HL-60 (cell line): Measurements from ENCODE around the gene CACNA1H.
"Not testable (repeated sequence)": the region's sequence is repeated elsewhere in the genome, so short reads cannot be mapped to it uniquely, and the experiment has no call there.

Source experiments
- DNase-seq, 2 experiments: peaks; one replicate each; pipeline ENCODE4 v3.0.0-alpha.2; 2010 to 2020; ENCODE audit warnings: low read depth in 1 of 2, low spot score in 1 of 2
- H3K27ac ChIP-seq: fragments of 250-450 bp; sonication (Bioruptor Pico); replicated peaks from 2 replicates; pipeline ENCODE4 v1.5.1; 2020; ENCODE audit warnings: mild to moderate bottlenecking, moderate library complexity
- H3K27me3 ChIP-seq: fragments of 250-450 bp; sonication (Bioruptor Pico); 2 replicates; pipeline ENCODE4 v1.5.1; 2021; ENCODE audit warnings: mild to moderate bottlenecking, moderate library complexity; ENCODE audit not compliant: insufficient read depth, poor library complexity, severe bottlenecking
- H3K4me3 ChIP-seq: replicated peaks from 2 replicates; pipeline ENCODE4 v1.5.1; 2011; ENCODE audit warnings: mild to moderate bottlenecking, control low read depth, low read length; ENCODE audit not compliant: insufficient read depth
- CTCF ChIP-seq: IDR thresholded peaks from one replicate; pipeline ENCODE4 v1.5.1; 2011; ENCODE audit warnings: low read length, control low read depth, inconsistent platforms; ENCODE audit not compliant: insufficient read depth
- GABPA ChIP-seq: IDR thresholded peaks from 2 replicates; pipeline ENCODE4 v1.6.1; 2012; ENCODE audit warnings: low read depth
- POLR2AphosphoS5 ChIP-seq: IDR thresholded peaks from 2 replicates; pipeline ENCODE4 v1.6.1; 2012; ENCODE audit warnings: low read depth
- REST ChIP-seq: IDR thresholded peaks from 2 replicates; pipeline ENCODE4 v1.6.1; 2012; ENCODE audit warnings: low read depth; ENCODE audit not compliant: insufficient replicate concordance
- SPI1 ChIP-seq: IDR thresholded peaks from 2 replicates; pipeline ENCODE4 v1.6.1; 2012; ENCODE audit warnings: low read depth, mild to moderate bottlenecking, borderline replicate concordance

CACNA1H gene

GRCh38 chr16:1231301-1231700 is 78.4 kb downstream of the CACNA1H start:
- not testable (repeated sequence) for H3K27me3 ChIP-seq, H3K4me3 ChIP-seq, H3K27ac ChIP-seq, DNase-seq

- H3K27ac ChIP-seq, DNase-seq, H3K27me3 ChIP-seq: not testable (repeated sequence)
Observed at GRCh38 chr16:1232049-1232748, 79.3 kb downstream of the CACNA1H start.

GRCh38 chr16:1236659-1237058 is 83.8 kb downstream of the CACNA1H start:
- not testable (repeated sequence) for DNase-seq, H3K27me3 ChIP-seq

More at GRCh38 chr16:1232049-1232748, 79.3 kb downstream of the CACNA1H start:
- not testable (repeated sequence) for H3K4me3 ChIP-seq

GRCh38 chr16:1237990-1238389 is 85.1 kb downstream of the CACNA1H start:
- Histone ChIP-seq H3K27me3 (no peaks in the 10 kb centered on the region), H3K27ac (no peak overlapping the region), H3K4me3 (no peak overlapping the region)
- DNase-seq = no peak
- TF ChIP-seq GABPA = no peak
- TF ChIP-seq CTCF = no peak
- TF ChIP-seq POLR2AphosphoS5 = no peak
- no peak for TF ChIP-seq SPI1
- no peak for TF ChIP-seq REST

More at GRCh38 chr16:1236659-1237058, 83.8 kb downstream of the CACNA1H start:
- H3K4me3 ChIP-seq, H3K27ac ChIP-seq: not testable (repeated sequence)

GRCh38 chr16:1238909-1239308 is 86.0 kb downstream of the CACNA1H start:
- not testable (repeated sequence) for H3K27me3 ChIP-seq, H3K27ac ChIP-seq, H3K4me3 ChIP-seq, DNase-seq

GRCh38 chr16:1239575-1239974 is 86.7 kb downstream of the CACNA1H start:
- not testable (repeated sequence) for H3K4me3 ChIP-seq, DNase-seq, H3K27me3 ChIP-seq, H3K27ac ChIP-seq

- not testable (repeated sequence) for DNase-seq, H3K27ac ChIP-seq, H3K4me3 ChIP-seq, H3K27me3 ChIP-seq
Observed at GRCh38 chr16:1240436-1240835, 87.5 kb downstream of the CACNA1H start, which contains the start of gene TPSAB1. TPSAB1 (plus strand) TSS chr16:1240705; CDS start chr16:1240939, 234 bp downstream.

GRCh38 chr16:1241081-1241480 is 88.2 kb downstream of the CACNA1H start:
- not testable (repeated sequence) for H3K27ac ChIP-seq, H3K4me3 ChIP-seq, DNase-seq

GRCh38 chr16:1243363-1243762 is 90.5 kb downstream of the CACNA1H start:
- H3K27ac ChIP-seq, H3K4me3 ChIP-seq, H3K27me3 ChIP-seq, DNase-seq: not testable (repeated sequence)

More at GRCh38 chr16:1241081-1241480, 88.2 kb downstream of the CACNA1H start:
- not testable (repeated sequence) for H3K27me3 ChIP-seq

- H3K4me3 ChIP-seq, H3K27me3 ChIP-seq: not testable (repeated sequence)
Observed at GRCh38 chr16:1243907-1244850, 91.3 kb downstream of the CACNA1H start.

More at GRCh38 chr16:1243907-1244850, 91.3 kb downstream of the CACNA1H start:
- not testable (repeated sequence) for DNase-seq
- peak overlapping the region; percentile 69; the same call in 1 of the 2 replicates for H3K27ac ChIP-seq
